Measurements from ENCODE around the gene STT3B.

DNA sequence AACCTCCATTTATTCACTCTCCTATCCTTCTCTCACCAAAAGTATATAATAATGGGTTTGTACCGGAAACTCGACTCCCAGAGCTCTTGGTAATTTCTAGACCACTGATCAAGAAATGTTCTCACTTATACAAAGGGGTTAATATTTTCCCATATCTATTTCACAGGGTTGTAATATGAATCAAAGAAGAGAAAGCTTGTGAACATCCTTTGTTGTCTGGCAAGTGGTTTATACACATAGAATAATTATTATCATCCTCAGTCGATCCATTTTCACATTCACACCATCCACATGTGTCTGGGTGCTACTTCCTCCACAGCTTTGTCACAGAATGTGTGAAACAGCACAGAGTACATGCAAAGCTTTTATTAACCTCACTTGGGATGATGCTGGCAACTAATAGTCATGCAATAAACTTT, 29.9 kb upstream of the STT3B start:
- TF ChIP-seq, protein P1, sequence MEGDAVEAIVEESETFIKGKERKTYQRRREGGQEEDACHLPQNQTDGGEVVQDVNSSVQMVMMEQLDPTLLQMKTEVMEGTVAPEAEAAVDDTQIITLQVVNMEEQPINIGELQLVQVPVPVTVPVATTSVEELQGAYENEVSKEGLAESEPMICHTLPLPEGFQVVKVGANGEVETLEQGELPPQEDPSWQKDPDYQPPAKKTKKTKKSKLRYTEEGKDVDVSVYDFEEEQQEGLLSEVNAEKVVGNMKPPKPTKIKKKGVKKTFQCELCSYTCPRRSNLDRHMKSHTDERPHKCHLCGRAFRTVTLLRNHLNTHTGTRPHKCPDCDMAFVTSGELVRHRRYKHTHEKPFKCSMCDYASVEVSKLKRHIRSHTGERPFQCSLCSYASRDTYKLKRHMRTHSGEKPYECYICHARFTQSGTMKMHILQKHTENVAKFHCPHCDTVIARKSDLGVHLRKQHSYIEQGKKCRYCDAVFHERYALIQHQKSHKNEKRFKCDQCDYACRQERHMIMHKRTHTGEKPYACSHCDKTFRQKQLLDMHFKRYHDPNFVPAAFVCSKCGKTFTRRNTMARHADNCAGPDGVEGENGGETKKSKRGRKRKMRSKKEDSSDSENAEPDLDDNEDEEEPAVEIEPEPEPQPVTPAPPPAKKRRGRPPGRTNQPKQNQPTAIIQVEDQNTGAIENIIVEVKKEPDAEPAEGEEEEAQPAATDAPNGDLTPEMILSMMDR (IDR thresholded peaks at IDR 0.05) = no peak
- TF ChIP-seq ZFX (IDR thresholded peaks at IDR 0.05; ENCODE audit: borderline replicate concordance) = no peak

Data from 22Rv1 (cell line).